ENCODE results near the gene NT5C1A.

Gene NT5C1A

DNA sequence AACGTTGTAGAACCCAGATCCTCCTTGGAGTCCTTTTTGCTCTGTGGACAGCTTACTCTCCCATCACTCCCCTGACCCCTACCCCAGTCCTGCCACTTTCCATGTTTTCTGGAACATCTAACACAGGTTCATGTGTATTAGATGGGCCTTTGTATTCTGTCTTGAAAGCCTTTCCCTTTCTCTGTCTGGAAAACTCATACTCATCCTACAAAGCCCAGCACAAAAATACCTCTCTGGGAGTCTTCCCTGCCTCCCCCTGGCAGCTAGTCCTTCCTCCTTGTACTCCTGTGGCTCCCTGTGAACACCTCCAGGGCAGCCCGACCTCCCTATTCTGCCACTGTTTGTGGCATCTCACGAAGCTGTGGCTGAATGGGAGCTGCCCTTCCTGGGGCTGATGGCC is 24.7 kb downstream of the NT5C1A start:
- TF ChIP-seq L3MBTL2 (conservative IDR thresholded peaks at IDR 0.05): no peak
- no peak for TF ChIP-seq ARNT (IDR thresholded peaks at IDR 0.05)
- ChIA-PET CTCF (interaction anchor here (0.6 to 2.6 kb wide), 4 partner anchors 10 to 41 kb away, joined by 3 to 13 read pairs (median 4); no protein-coding TSS in a partner anchor), POLR2A (no interaction called here)
- no peak for DNase-seq (ENCODE audit: extremely low spot score)

DNA sequence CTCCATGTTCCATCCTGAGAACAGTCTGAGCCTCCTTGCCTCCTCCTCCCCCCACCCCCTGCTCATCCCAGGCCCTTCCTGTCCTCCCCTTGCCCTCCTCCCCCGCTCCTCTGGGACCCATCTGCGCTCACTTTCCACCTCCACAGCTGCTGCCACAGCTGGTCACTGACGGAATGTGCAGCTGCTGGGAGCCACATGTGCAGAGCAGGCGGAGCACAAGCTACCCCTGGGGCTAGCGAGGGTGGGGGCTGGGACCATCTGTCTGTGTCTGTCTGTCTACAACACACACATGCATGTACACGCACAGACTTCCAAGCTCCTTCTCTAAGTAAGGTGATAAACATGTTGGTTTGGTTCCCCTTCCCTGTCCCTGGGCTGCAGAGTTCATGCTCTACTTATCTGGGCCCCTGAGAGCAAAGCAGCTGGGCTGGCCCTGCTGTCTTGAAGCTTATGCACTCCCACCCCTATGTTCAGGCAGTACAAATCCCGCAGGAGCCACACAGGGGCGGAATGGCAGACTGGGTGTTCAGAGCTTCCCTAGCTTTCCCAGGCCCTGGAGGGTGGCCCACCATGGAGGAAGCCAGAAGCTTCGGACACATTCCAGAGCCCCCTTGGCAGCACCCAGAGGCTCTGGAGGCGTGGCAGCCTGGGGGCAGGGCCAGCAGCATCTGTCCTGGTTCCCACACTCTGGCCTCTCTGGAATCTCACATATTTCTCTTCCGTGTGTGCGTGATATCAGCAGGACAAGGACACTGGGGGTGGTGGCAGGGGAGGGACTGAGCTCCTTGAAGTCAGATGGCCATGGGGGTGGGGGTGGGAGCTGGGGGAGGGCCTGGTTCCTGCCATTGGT is 25.4 kb downstream of the NT5C1A start:
- ChIA-PET POLR2A (no interaction called here), CTCF (interaction anchor here (0.6 to 2.6 kb wide), 5 partner anchors 11 to 157 kb away, joined by 3 to 13 read pairs (median 3); no protein-coding TSS in a partner anchor)
- TF ChIP-seq LEF1 (IDR thresholded peaks at IDR 0.05; ENCODE audit: borderline replicate concordance): no peak
- TF ChIP-seq CTBP1 (IDR thresholded peaks at IDR 0.05; ENCODE audit: borderline replicate concordance): no peak
- TF ChIP-seq, protein P1, sequence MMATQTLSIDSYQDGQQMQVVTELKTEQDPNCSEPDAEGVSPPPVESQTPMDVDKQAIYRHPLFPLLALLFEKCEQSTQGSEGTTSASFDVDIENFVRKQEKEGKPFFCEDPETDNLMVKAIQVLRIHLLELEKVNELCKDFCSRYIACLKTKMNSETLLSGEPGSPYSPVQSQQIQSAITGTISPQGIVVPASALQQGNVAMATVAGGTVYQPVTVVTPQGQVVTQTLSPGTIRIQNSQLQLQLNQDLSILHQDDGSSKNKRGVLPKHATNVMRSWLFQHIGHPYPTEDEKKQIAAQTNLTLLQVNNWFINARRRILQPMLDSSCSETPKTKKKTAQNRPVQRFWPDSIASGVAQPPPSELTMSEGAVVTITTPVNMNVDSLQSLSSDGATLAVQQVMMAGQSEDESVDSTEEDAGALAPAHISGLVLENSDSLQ (IDR thresholded peaks at IDR 0.05): no peak
- TF ChIP-seq SP1 (IDR thresholded peaks at IDR 0.05): no peak
- no peak for TF ChIP-seq FOXA1 (IDR thresholded peaks at IDR 0.05)
- no peak for TF ChIP-seq FOXM1 (IDR thresholded peaks at IDR 0.05; ENCODE audit: borderline replicate concordance)
- no peak for TF ChIP-seq ELF4 (IDR thresholded peaks at IDR 0.05)
- TF ChIP-seq HDGF (IDR thresholded peaks at IDR 0.05; ENCODE audit: borderline replicate concordance): no peak
- TF ChIP-seq L3MBTL2 (conservative IDR thresholded peaks at IDR 0.05): no peak
- TF ChIP-seq SUZ12 (IDR thresholded peaks at IDR 0.05): no peak
- TF ChIP-seq TARDBP (IDR thresholded peaks at IDR 0.05): no peak
- TF ChIP-seq NFRKB (IDR thresholded peaks at IDR 0.05): no peak
- no peak for TF ChIP-seq ZNF384 (IDR thresholded peaks at IDR 0.05)
- TF ChIP-seq ARNT (IDR thresholded peaks at IDR 0.05): no peak
- DNase-seq (ENCODE audit: extremely low spot score): no peak

DNA sequence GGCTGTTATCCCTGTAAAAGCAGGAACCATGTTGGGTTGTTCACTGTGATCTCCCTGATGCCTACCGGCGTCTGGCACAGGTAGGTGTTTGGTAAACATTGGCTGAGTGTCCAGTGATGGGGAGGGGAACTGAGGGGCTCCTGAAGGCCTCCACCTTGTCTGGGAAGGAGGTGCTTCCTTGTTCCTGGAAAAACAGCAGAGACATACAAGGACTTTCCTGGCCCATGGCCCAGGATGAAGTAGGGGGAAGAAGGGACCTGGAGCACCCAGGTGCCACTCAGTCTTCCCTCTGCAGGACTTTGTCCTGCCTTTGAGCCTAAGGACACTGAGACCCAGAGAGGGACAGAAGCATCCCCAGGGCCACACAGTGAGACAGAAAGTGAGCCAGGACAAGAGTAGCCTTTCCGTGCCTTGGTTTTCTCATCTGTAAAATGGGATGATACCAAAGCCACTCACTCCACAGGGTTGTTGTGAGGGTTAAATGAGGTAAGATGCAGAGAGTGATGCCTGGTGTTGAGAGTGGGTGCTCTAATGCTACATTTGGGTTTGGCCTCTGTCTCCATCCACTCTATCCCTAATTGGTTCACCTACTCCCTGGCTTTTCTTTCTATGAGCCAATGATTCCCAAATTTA is 26.4 kb downstream of the NT5C1A start:
- POLR2A ChIA-PET: no interaction called here

DNA sequence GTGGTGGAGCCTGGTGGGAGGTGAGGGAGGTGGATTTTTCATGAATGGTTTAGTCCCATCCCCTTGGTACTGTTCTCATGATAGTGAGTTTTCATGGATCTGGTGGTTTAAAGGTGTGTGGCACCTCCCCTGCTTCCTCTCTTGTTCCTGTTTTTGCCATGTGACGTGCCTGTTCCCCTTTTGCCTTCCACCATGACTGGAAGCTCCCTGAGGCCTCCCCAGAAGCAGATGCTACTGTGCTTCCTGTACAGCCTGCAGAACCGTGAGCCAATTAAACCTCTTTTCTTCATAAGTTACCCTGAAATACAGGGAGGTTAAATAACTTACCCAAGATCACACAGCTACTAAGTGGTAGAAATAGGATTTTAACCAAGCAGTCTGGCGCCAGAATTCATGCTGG is 28.2 kb downstream of the NT5C1A start:
- ChIA-PET POLR2A (no interaction called here), CTCF (interaction anchor here (0.6 kb wide), 1 partner anchor 10 kb away, joined by 3 read pairs; no protein-coding TSS in a partner anchor)
- DNase-seq (ENCODE audit: extremely low spot score): no peak
- no peak for TF ChIP-seq HDGF (IDR thresholded peaks at IDR 0.05; ENCODE audit: borderline replicate concordance)
- no peak for TF ChIP-seq L3MBTL2 (conservative IDR thresholded peaks at IDR 0.05)
- no peak for TF ChIP-seq ZNF384 (IDR thresholded peaks at IDR 0.05)
- TF ChIP-seq NFRKB (IDR thresholded peaks at IDR 0.05): no peak
- no peak for TF ChIP-seq FOXA1 (IDR thresholded peaks at IDR 0.05)
- no peak for TF ChIP-seq SUZ12 (IDR thresholded peaks at IDR 0.05)
- no peak for TF ChIP-seq BHLHE40 (IDR thresholded peaks at IDR 0.05; ENCODE audit: borderline replicate concordance)
- TF ChIP-seq, protein P1 (IDR thresholded peaks at IDR 0.05): no peak
- TF ChIP-seq SP1 (IDR thresholded peaks at IDR 0.05): no peak
- no peak for TF ChIP-seq ELF4 (IDR thresholded peaks at IDR 0.05)
- no peak for TF ChIP-seq FOXK2 (IDR thresholded peaks at IDR 0.05)
- no peak for TF ChIP-seq ARNT (IDR thresholded peaks at IDR 0.05)
- TF ChIP-seq TARDBP (IDR thresholded peaks at IDR 0.05): no peak
- TF ChIP-seq FOXM1 (IDR thresholded peaks at IDR 0.05; ENCODE audit: borderline replicate concordance): no peak
- no peak for TF ChIP-seq LEF1 (IDR thresholded peaks at IDR 0.05; ENCODE audit: borderline replicate concordance)

More for the DNA sequence above, 26.4 kb downstream of the NT5C1A start:
- no peak for DNase-seq (ENCODE audit: extremely low spot score)
- CTCF ChIA-PET: interaction anchor here (2.6 kb wide), 1 partner anchor 39 kb away, joined by 13 read pairs; no protein-coding TSS in a partner anchor
- TF ChIP-seq SP1 (IDR thresholded peaks at IDR 0.05) (no peak), FOXK2 (IDR thresholded peaks at IDR 0.05) (no peak), LEF1 (IDR thresholded peaks at IDR 0.05; ENCODE audit: borderline replicate concordance) (no peak), BHLHE40 (IDR thresholded peaks at IDR 0.05; ENCODE audit: borderline replicate concordance) (no peak), FOXM1 (IDR thresholded peaks at IDR 0.05; ENCODE audit: borderline replicate concordance) (no peak), SUZ12 (IDR thresholded peaks at IDR 0.05) (no peak), L3MBTL2 (conservative IDR thresholded peaks at IDR 0.05) (no peak), ZNF384 (IDR thresholded peaks at IDR 0.05) (no peak), HDGF (IDR thresholded peaks at IDR 0.05; ENCODE audit: borderline replicate concordance) (no peak), ARNT (IDR thresholded peaks at IDR 0.05) (no peak), NFRKB (IDR thresholded peaks at IDR 0.05) (no peak), CTBP1 (IDR thresholded peaks at IDR 0.05; ENCODE audit: borderline replicate concordance) (no peak), FOXA1 (IDR thresholded peaks at IDR 0.05) (no peak), ELF4 (IDR thresholded peaks at IDR 0.05) (no peak)
- TF ChIP-seq, protein P1 (IDR thresholded peaks at IDR 0.05): no peak

DNA sequence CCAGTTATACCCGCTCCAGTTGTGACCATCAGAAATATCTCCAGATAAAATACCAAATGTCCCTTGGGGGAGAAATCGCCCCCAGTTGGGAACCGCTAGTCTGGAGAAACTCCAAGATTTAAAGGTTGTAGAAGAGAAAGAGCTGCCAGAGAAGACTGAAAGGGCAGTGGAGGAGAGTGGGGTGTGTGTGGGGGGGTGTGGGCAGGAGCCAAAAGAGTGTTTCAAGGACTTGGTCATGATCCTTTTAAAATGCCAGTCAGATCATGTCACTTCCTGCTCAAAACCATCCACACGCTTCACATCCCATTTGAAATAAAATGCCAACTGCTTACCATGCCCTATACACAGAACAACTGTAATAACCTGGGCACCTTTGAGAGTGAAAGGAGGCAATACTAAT is 29.1 kb downstream of the NT5C1A start:
- ChIA-PET POLR2A (no interaction called here), CTCF (interaction anchor here (1.5 kb wide), 1 partner anchor 15 kb away, joined by 4 read pairs; no protein-coding TSS in a partner anchor)
- TF ChIP-seq SUZ12 (IDR thresholded peaks at IDR 0.05): no peak
- TF ChIP-seq SP1 (IDR thresholded peaks at IDR 0.05): no peak
- TF ChIP-seq ARNT (IDR thresholded peaks at IDR 0.05): no peak
- no peak for TF ChIP-seq ELF4 (IDR thresholded peaks at IDR 0.05)
- no peak for TF ChIP-seq ZNF384 (IDR thresholded peaks at IDR 0.05)
- no peak for TF ChIP-seq FOXK2 (IDR thresholded peaks at IDR 0.05)
- no peak for TF ChIP-seq L3MBTL2 (conservative IDR thresholded peaks at IDR 0.05)
- TF ChIP-seq, protein P1 (IDR thresholded peaks at IDR 0.05): no peak
- TF ChIP-seq FOXA1 (IDR thresholded peaks at IDR 0.05): no peak
- TF ChIP-seq TARDBP (IDR thresholded peaks at IDR 0.05): no peak
- TF ChIP-seq LEF1 (IDR thresholded peaks at IDR 0.05; ENCODE audit: borderline replicate concordance): no peak
- TF ChIP-seq BHLHE40 (IDR thresholded peaks at IDR 0.05; ENCODE audit: borderline replicate concordance): no peak
- TF ChIP-seq CTBP1 (IDR thresholded peaks at IDR 0.05; ENCODE audit: borderline replicate concordance): no peak
- no peak for TF ChIP-seq NFRKB (IDR thresholded peaks at IDR 0.05)
- no peak for TF ChIP-seq FOXM1 (IDR thresholded peaks at IDR 0.05; ENCODE audit: borderline replicate concordance)
- no peak for TF ChIP-seq HDGF (IDR thresholded peaks at IDR 0.05; ENCODE audit: borderline replicate concordance)
- DNase-seq (ENCODE audit: extremely low spot score): no peak
